Liver (tissue), 9 donors: Measurements from ENCODE around the gene LPP. TPM values are rescaled to one million over a fixed set of nuclear protein-coding genes. Genes with fewer than 3 reads are reported as not detected.
A peak's percentile ranks its signal among the peaks of the same experiment; 100 is the strongest.

Source experiments
- DNase-seq: peaks from one replicate; pipeline ENCODE4 v3.0.0-alpha.2; 2017; ENCODE audit warnings: low spot score
- H3K27ac ChIP-seq, 2 donors: one replicate each; pipeline ENCODE4 v1.7.0; 2013; ENCODE audit warnings: inconsistent platforms in 2 of 2, low read length in 2 of 2, control low read depth in 1 of 2, low read depth in 1 of 2, mild to moderate bottlenecking in 1 of 2
- H3K27me3 ChIP-seq, 4 donors: one replicate each; pipeline versions ENCODE4 v1.6.1 to v1.7.0; 2013; ENCODE audit warnings: low read length in 3 of 4, inconsistent platforms in 1 of 4, mild to moderate bottlenecking in 1 of 4, moderate library complexity in 1 of 4; ENCODE audit not compliant: control insufficient read depth in 4 of 4, insufficient read depth in 4 of 4
- H3K36me3 ChIP-seq, 4 donors: one replicate each; pipeline versions ENCODE4 v1.6.1 to v1.7.0; 2013; ENCODE audit warnings: low read length in 3 of 4, mild to moderate bottlenecking in 3 of 4, low read depth in 1 of 4, moderate library complexity in 1 of 4; ENCODE audit not compliant: control insufficient read depth in 4 of 4, insufficient read depth in 3 of 4
- H3K4me1 ChIP-seq, 4 donors: one replicate each; pipeline versions ENCODE4 v1.6.1 to v1.7.0; 2013; ENCODE audit warnings: low read length in 3 of 4, mild to moderate bottlenecking in 3 of 4, moderate library complexity in 1 of 4; ENCODE audit not compliant: control insufficient read depth in 4 of 4, insufficient read depth in 4 of 4
- H3K4me3 ChIP-seq, 3 donors: one replicate each; pipeline versions ENCODE4 v1.6.1 to v1.7.0; 2013; ENCODE audit warnings: low read length in 3 of 3, control low read depth in 1 of 3, low read depth in 1 of 3, mild to moderate bottlenecking in 1 of 3
- H3K9ac ChIP-seq, 2 donors: one replicate each; pipeline ENCODE4 v1.7.0; 2013; ENCODE audit warnings: low read length in 2 of 2, mild to moderate bottlenecking in 2 of 2, moderate library complexity in 2 of 2, control low read depth in 1 of 2, low read depth in 1 of 2
- H3K9me3 ChIP-seq, 4 donors: one replicate each; pipeline versions ENCODE4 v1.6.1 to v1.7.0; 2013; ENCODE audit warnings: low read length in 3 of 4; ENCODE audit not compliant: control insufficient read depth in 4 of 4
- EGR1 ChIP-seq, 2 donors: IDR thresholded peaks; 2 replicates each; pipeline ENCODE4 v1.6.1; 2016 to 2018; ENCODE audit warnings: antibody characterized with exemption in 2 of 2, low read depth in 2 of 2
- FOXA1 ChIP-seq: IDR thresholded peaks from 2 replicates; pipeline ENCODE4 v1.6.1; 2016; ENCODE audit warnings: antibody characterized with exemption
- FOXA2 ChIP-seq: IDR thresholded peaks from 2 replicates; pipeline ENCODE4 v1.6.1; 2016; ENCODE audit warnings: antibody characterized with exemption
- GABPA ChIP-seq, 2 donors: IDR thresholded peaks in 1 of 2; conservative IDR thresholded peaks in 1 of 2; 2 replicates each; pipeline ENCODE4 v1.6.1; 2016; ENCODE audit warnings: antibody characterized with exemption in 2 of 2, mild to moderate bottlenecking in 1 of 2, moderate library complexity in 1 of 2
- HNF4A ChIP-seq, 2 donors: conservative IDR thresholded peaks; 2 replicates each; pipeline ENCODE4 v1.6.1; 2016; ENCODE audit warnings: antibody characterized with exemption in 2 of 2, mild to moderate bottlenecking in 2 of 2
- HNF4G ChIP-seq: IDR thresholded peaks from 2 replicates; pipeline ENCODE4 v1.6.1; 2016; ENCODE audit warnings: antibody characterized with exemption
- JUND ChIP-seq, 2 donors: IDR thresholded peaks; 2 replicates each; pipeline ENCODE4 v1.6.1; 2016; ENCODE audit warnings: antibody characterized with exemption in 2 of 2
- RAD21 ChIP-seq, 2 donors: IDR thresholded peaks; 2 replicates each; pipeline ENCODE4 v1.6.1; 2016; ENCODE audit warnings: antibody characterized with exemption in 2 of 2, mild to moderate bottlenecking in 2 of 2
- REST ChIP-seq: IDR thresholded peaks from 2 replicates; pipeline ENCODE4 v1.6.1; 2016; ENCODE audit warnings: antibody characterized with exemption, mild to moderate bottlenecking
- RXRA ChIP-seq, 2 donors: IDR thresholded peaks; 2 replicates each; pipeline ENCODE4 v1.6.1; 2017 to 2018; ENCODE audit warnings: antibody characterized with exemption in 2 of 2, mild to moderate bottlenecking in 1 of 2
- SP1 ChIP-seq: IDR thresholded peaks from 2 replicates; pipeline ENCODE4 v1.6.1; 2018; ENCODE audit warnings: antibody characterized with exemption, mild to moderate bottlenecking
- TAF1 ChIP-seq: conservative IDR thresholded peaks from 2 replicates; pipeline ENCODE4 v1.6.1; 2016; ENCODE audit warnings: antibody characterized with exemption, mild to moderate bottlenecking
- YY1 ChIP-seq: IDR thresholded peaks from 2 replicates; pipeline ENCODE4 v1.6.1; 2016; ENCODE audit warnings: antibody characterized with exemption, mild to moderate bottlenecking
- WGBS: extraction: QIAGEN DNeasy Blood & Tissue Kit; methylation state at CpG from one replicate; pipeline ENCODE4 v1.1.7; 2013; 5-methylcytosine and 5-hydroxymethylcytosine counted together
- polyA plus RNA-seq, 2 donors: library from polyadenylated mRNA; stranded (reverse) in 1 of 2; unstranded in 1 of 2; fragments of 200-250 nt in 1 of 2; fragments of >200 nt in 1 of 2; fragmentation: Nextera tagmentation in 1 of 2; extraction: Ambion mirVana in 1 of 2; gene quantifications; one replicate each; pipeline versions ENCODE4 v1.2.1 to v1.2.3, GENCODE V29; 2013 to 2015
- total RNA-seq, 2 donors: library from RNA; depleted of rRNA; stranded (reverse); fragments of >200 nt; gene quantifications; one replicate each; pipeline ENCODE4 v1.2.3, GENCODE V29; 2014
- TF ChIP-seq, protein P1 (sequence below): IDR thresholded peaks from 2 replicates; pipeline ENCODE4 v1.6.1; 2016; ENCODE audit warnings: antibody characterized with exemption
- TF ChIP-seq, protein P2 (sequence below): IDR thresholded peaks from 2 replicates; pipeline ENCODE4 v1.6.1; 2016; ENCODE audit warnings: antibody characterized with exemption
- TF ChIP-seq, protein P3 (sequence below): fragments of 150-350 bp; IDR thresholded peaks from 2 replicates; pipeline ENCODE4 v1.5.1; 2017; ENCODE audit warnings: improper control_type of control experiment, low read depth, low read length; ENCODE audit not compliant: missing input control
- TF ChIP-seq, protein P4 (sequence below): IDR thresholded peaks from 2 replicates; pipeline ENCODE4 v1.6.1; 2016; ENCODE audit warnings: antibody characterized with exemption
- donor health status: healthy.
- donor health status: healthy.
- donor health status: healthy.
- donor health status: healthy.
- donor health status: healthy.

LPP gene
- total and polyA plus RNA-seq, 4 donors, result 3.3 to 53.7 (median 28.2) TPM

GRCh38 chr3:188662214-188662613 is 508.3 kb downstream of the LPP start:
- Histone ChIP-seq H3K4me1 (peaks cover 10 to 26% (median 18%) of the 10 kb centered on the region in 4 donors), H3K36me3 (peaks cover 0 to 1% (median 0%) of the 10 kb centered on the region in 4 donors), H3K9me3 (no peaks in the 10 kb centered on the region), H3K27ac (no peak overlapping the region), H3K4me3 (no peak overlapping the region), H3K9ac (no peak overlapping the region), H3K27me3 (no peaks in the 10 kb centered on the region)
- no peak for DNase-seq
- TF ChIP-seq TAF1 (no peak), HNF4A (conservative IDR thresholded peaks at IDR 0.05) (no peak), HNF4G (no peak), GABPA (IDR thresholded peaks at IDR 0.05 in 1 of 2, conservative IDR thresholded peaks at IDR 0.05 in 1 of 2) (no peak), RAD21 (IDR thresholded peaks at IDR 0.05) (no peak), REST (no peak), FOXA1 (no peak), FOXA2 (no peak), RXRA (IDR thresholded peaks at IDR 0.05) (no peak), YY1 (no peak)
- TF ChIP-seq, protein P1, sequence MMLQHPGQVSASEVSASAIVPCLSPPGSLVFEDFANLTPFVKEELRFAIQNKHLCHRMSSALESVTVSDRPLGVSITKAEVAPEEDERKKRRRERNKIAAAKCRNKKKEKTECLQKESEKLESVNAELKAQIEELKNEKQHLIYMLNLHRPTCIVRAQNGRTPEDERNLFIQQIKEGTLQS, result no peak
- WGBS, result 27% methylated on average over 1 of the region's 1 CpG

DNA sequence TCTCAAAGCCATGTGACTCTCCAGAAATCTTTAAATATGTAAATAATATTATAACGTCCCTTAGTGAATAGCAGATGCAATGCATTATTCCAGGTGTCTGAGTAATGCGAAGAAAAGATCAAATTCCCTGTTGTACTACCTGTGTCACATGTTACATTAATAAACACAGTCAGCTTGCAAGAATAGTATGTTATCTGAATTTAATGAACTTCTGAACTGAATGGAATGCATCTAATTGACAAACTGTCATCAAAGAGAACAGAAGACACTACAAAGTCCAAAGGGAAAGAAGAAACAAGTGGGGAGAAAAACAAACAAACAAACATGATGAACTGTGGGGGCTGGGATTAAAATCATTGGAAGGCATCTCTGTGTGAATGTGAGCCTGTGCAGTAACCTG is 508.8 kb downstream of the LPP start:
- Histone ChIP-seq H3K9me3 (no peaks in the 10 kb centered on the region), H3K4me1 (peaks cover 10 to 26% (median 18%) of the 10 kb centered on the region in 4 donors), H3K9ac (no peak overlapping the region), H3K27me3 (no peaks in the 10 kb centered on the region), H3K36me3 (peaks cover 0 to 1% (median 0%) of the 10 kb centered on the region in 4 donors), H3K27ac (no peak overlapping the region), H3K4me3 (no peak overlapping the region)
- no peak for TF ChIP-seq HNF4G
- TF ChIP-seq HNF4A (conservative IDR thresholded peaks at IDR 0.05), result peak; percentile 37 to 44
- TF ChIP-seq FOXA1, result no peak
- no peak for TF ChIP-seq EGR1 (IDR thresholded peaks at IDR 0.05; ENCODE audit: low read depth in 2 of 2)
- WGBS, result 32% methylated on average over 2 of the region's 2 CpGs
- no peak for DNase-seq

DNA sequence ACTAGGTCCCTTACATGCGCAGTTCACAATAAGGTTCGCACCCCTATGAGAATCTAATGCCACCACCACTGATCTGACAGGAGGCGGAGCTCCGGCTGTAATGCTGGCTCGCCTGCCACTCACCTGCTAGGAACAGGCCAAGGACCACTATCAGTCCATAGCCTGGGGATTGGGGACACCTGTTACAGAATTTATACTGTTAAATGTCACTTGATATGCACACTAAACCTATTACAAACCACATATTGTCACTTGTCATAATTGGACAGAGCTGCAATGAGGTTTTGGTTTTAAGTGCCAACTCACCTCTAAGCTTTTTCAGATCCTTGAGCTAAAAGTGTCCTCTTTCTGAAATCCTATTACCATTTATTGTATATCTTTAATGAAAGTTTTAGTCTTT is 509.9 kb downstream of the LPP start:
- Histone ChIP-seq H3K9me3 (no peaks in the 10 kb centered on the region), H3K27me3 (no peaks in the 10 kb centered on the region), H3K36me3 (peaks cover 0 to 1% (median 0%) of the 10 kb centered on the region in 4 donors), H3K4me1 (peaks cover 10 to 25% (median 16%) of the 10 kb centered on the region in 4 donors), H3K27ac (no peak overlapping the region), H3K9ac (no peak overlapping the region), H3K4me3 (no peak overlapping the region)
- 98% methylated on average over 5 of the region's 5 CpGs for WGBS
- DNase-seq, result no peak
- TF ChIP-seq, protein P2, sequence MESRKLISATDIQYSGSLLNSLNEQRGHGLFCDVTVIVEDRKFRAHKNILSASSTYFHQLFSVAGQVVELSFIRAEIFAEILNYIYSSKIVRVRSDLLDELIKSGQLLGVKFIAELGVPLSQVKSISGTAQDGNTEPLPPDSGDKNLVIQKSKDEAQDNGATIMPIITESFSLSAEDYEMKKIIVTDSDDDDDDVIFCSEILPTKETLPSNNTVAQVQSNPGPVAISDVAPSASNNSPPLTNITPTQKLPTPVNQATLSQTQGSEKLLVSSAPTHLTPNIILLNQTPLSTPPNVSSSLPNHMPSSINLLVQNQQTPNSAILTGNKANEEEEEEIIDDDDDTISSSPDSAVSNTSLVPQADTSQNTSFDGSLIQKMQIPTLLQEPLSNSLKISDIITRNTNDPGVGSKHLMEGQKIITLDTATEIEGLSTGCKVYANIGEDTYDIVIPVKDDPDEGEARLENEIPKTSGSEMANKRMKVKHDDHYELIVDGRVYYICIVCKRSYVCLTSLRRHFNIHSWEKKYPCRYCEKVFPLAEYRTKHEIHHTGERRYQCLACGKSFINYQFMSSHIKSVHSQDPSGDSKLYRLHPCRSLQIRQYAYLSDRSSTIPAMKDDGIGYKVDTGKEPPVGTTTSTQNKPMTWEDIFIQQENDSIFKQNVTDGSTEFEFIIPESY, result no peak
- TF ChIP-seq FOXA1 (no peak), HNF4G (no peak), JUND (IDR thresholded peaks at IDR 0.05) (no peak), SP1 (no peak), GABPA (IDR thresholded peaks at IDR 0.05 in 1 of 2, conservative IDR thresholded peaks at IDR 0.05 in 1 of 2) (no peak), TAF1 (no peak), RXRA (IDR thresholded peaks at IDR 0.05) (no peak), YY1 (no peak), FOXA2 (no peak), HNF4A (conservative IDR thresholded peaks at IDR 0.05) (no peak), EGR1 (IDR thresholded peaks at IDR 0.05; ENCODE audit: low read depth in 2 of 2) (no peak)
- TF ChIP-seq, protein P3, sequence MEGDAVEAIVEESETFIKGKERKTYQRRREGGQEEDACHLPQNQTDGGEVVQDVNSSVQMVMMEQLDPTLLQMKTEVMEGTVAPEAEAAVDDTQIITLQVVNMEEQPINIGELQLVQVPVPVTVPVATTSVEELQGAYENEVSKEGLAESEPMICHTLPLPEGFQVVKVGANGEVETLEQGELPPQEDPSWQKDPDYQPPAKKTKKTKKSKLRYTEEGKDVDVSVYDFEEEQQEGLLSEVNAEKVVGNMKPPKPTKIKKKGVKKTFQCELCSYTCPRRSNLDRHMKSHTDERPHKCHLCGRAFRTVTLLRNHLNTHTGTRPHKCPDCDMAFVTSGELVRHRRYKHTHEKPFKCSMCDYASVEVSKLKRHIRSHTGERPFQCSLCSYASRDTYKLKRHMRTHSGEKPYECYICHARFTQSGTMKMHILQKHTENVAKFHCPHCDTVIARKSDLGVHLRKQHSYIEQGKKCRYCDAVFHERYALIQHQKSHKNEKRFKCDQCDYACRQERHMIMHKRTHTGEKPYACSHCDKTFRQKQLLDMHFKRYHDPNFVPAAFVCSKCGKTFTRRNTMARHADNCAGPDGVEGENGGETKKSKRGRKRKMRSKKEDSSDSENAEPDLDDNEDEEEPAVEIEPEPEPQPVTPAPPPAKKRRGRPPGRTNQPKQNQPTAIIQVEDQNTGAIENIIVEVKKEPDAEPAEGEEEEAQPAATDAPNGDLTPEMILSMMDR, result no peak
- TF ChIP-seq, protein P1, result no peak
- TF ChIP-seq, protein P4, sequence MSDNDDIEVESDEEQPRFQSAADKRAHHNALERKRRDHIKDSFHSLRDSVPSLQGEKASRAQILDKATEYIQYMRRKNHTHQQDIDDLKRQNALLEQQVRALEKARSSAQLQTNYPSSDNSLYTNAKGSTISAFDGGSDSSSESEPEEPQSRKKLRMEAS, result no peak
